GM23338 (cell line): ENCODE results near the gene TMEM52. TPM values are rescaled to one million over a fixed set of nuclear protein-coding genes. Genes with fewer than 3 reads are reported as not detected.

Source experiments
- ATAC-seq: fragments of 200-7000 bp; cut with Tn5 transposase; 3 replicates; pipeline ENCODE4 v1.9.1; 2020
- DNase-seq: peaks from one replicate; pipeline ENCODE4 v3.0.0-alpha.2; 2015; ENCODE audit warnings: low spot score
- H2AFZ ChIP-seq: fragments of 200-600 bp; sonication (generic); 2 replicates; pipeline ENCODE4 v1.8.0; 2016; ENCODE audit warnings: antibody characterized with exemption, mild to moderate bottlenecking, moderate library complexity
- H3F3A ChIP-seq: fragments of 200-600 bp; sonication (generic); replicated peaks from 2 replicates; pipeline ENCODE4 v1.8.0; 2017; ENCODE audit warnings: antibody characterized with exemption, mixed run types, low read depth
- H3K27ac ChIP-seq: fragments of 200-600 bp; sonication (generic); 2 replicates; pipeline ENCODE4 v1.6.1; 2016; ENCODE audit warnings: low read depth
- H3K27me3 ChIP-seq: fragments of 200-600 bp; sonication (generic); 2 replicates; pipeline ENCODE4 v1.8.0; 2016; ENCODE audit warnings: mild to moderate bottlenecking, mixed run types, moderate library complexity; ENCODE audit not compliant: insufficient read depth
- H3K36me3 ChIP-seq: fragments of 200-600 bp; sonication (generic); 2 replicates; pipeline ENCODE4 v1.8.0; 2016; ENCODE audit warnings: mild to moderate bottlenecking; ENCODE audit not compliant: insufficient read depth
- H3K4me1 ChIP-seq: fragments of 200-600 bp; sonication (generic); 2 replicates; pipeline ENCODE4 v1.8.0; 2016; ENCODE audit warnings: mild to moderate bottlenecking, moderate library complexity; ENCODE audit not compliant: insufficient read depth
- H3K4me2 ChIP-seq: fragments of 200-600 bp; sonication (generic); 2 replicates; pipeline ENCODE4 v1.7.1; 2017; ENCODE audit warnings: mixed run types
- H3K4me3 ChIP-seq: fragments of 200-600 bp; sonication (generic); 2 replicates; pipeline ENCODE4 v1.6.1; 2016; ENCODE audit warnings: mixed run types
- H3K79me2 ChIP-seq: fragments of 200-600 bp; sonication (generic); replicated peaks from 2 replicates; pipeline ENCODE4 v1.8.0; 2017; ENCODE audit warnings: mild to moderate bottlenecking; ENCODE audit not compliant: insufficient read depth
- H3K9me2 ChIP-seq: fragments of 200-600 bp; sonication (generic); 2 replicates; pipeline ENCODE4 v1.8.0; 2017; ENCODE audit not compliant: insufficient read depth
- H4K20me1 ChIP-seq: fragments of 200-600 bp; sonication (generic); replicated peaks from 2 replicates; pipeline ENCODE4 v1.8.0; 2017; ENCODE audit warnings: mild to moderate bottlenecking; ENCODE audit not compliant: insufficient read depth
- H3K27ac Mint-ChIP-seq: 2 replicates; pipeline ENCODE4 v1.8.0; 2020; ENCODE audit warnings: inconsistent platforms, mild to moderate bottlenecking, moderate library complexity, mixed read lengths
- H3K27me3 Mint-ChIP-seq: 3 replicates; pipeline ENCODE4 v1.8.0; 2022; ENCODE audit warnings: low read depth, mild to moderate bottlenecking, moderate library complexity, mixed read lengths, inconsistent platforms; ENCODE audit not compliant: insufficient read depth, poor library complexity
- H3K36me3 Mint-ChIP-seq: 3 replicates; pipeline ENCODE4 v1.8.0; 2021; ENCODE audit warnings: low read depth, mild to moderate bottlenecking, inconsistent platforms, moderate library complexity, mixed read lengths
- H3K4me1 Mint-ChIP-seq: 3 replicates; pipeline ENCODE4 v1.8.0; 2020; ENCODE audit warnings: mild to moderate bottlenecking, inconsistent platforms, mixed read lengths
- H3K4me3 Mint-ChIP-seq: 3 replicates; pipeline ENCODE4 v1.8.0; 2021; ENCODE audit warnings: moderate library complexity, mild to moderate bottlenecking, inconsistent platforms, mixed read lengths
- H3K9me3 Mint-ChIP-seq: 3 replicates; pipeline ENCODE4 v1.8.0; 2020; ENCODE audit warnings: moderate library complexity, mild to moderate bottlenecking, inconsistent platforms, mixed read lengths
- EZH2phosphoT487 ChIP-seq: fragments of 200-600 bp; sonication (generic); IDR thresholded peaks from one replicate; pipeline ENCODE4 v1.8.1; 2018; ENCODE audit warnings: antibody characterized with exemption; ENCODE audit not compliant: unreplicated experiment
- JUNB ChIP-seq: IDR thresholded peaks from one replicate; pipeline ENCODE4 v1.6.1; 2016; ENCODE audit warnings: antibody characterized with exemption; ENCODE audit not compliant: unreplicated experiment
- POLR2AphosphoS5 ChIP-seq: IDR thresholded peaks from 2 replicates; pipeline ENCODE4 v1.6.1; 2016; ENCODE audit warnings: antibody characterized with exemption, low read depth
- STAT1 ChIP-seq: IDR thresholded peaks from one replicate; pipeline ENCODE4 v1.6.1; 2016; ENCODE audit warnings: antibody characterized with exemption; ENCODE audit not compliant: unreplicated experiment
- ZNF331 ChIP-seq: fragments of 250-450 bp; sonication (Bioruptor Pico); IDR thresholded peaks from 2 replicates; pipeline ENCODE4 v1.5.0; 2020; ENCODE audit warnings: low read depth, mild to moderate bottlenecking, moderate library complexity
- polyA plus RNA-seq: library from polyadenylated mRNA; unstranded; fragments of >200 nt; fragmentation: Nextera tagmentation; extraction: Ambion mirVana; gene quantifications from 2 replicates; pipeline ENCODE4 v1.2.1, GENCODE V29; 2016
- total RNA-seq: library from RNA; depleted of rRNA; stranded (reverse); fragments of >200 nt; shearing (Covaris generic); gene quantifications from 2 replicates; pipeline ENCODE4 v1.2.3, GENCODE V29; 2014
- TF ChIP-seq, protein P1 (sequence below): IDR thresholded peaks from 2 replicates; pipeline ENCODE4 v1.6.1; 2016; ENCODE audit warnings: antibody characterized with exemption
- TF ChIP-seq, protein P2 (sequence below): fragments of 250-450 bp; sonication (Bioruptor Pico); IDR thresholded peaks from 2 replicates; pipeline ENCODE4 v1.5.0; 2020; ENCODE audit warnings: mild to moderate bottlenecking, moderate library complexity

The TMEM52 gene
- total and polyA plus RNA-seq, 2 experiments from 2014 or later, result 19.5 to 25.0 TPM

DNA sequence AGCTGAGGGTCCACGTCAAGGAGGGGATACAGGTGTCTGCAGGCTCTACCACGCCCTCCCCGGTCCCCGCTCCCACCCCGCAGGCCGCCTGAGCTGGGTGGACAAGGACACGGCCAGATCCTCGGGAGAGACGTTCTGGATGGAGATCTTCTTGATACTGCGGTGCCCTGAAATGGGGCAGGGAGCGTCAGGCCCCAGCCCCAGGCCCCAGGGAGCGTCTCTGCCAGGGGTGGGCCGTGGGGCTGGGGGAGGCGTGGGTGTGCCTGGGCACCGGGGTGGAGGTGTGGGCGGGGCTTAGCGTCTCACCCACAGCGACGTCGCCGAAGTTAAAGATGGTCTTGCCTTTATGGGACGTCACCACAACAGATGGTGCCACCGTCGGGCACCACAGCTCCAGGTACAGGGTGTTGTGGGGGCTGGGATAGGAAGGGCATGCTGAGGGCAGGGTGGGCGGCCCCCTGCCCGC lies 7.3 kb upstream of the TMEM52 start (continued):
- TF ChIP-seq ZNF331 (CRISPR knock-in tag) (no peak), EZH2phosphoT487 (no peak), STAT1 (no peak), POLR2AphosphoS5 (no peak)
- TF ChIP-seq, protein P1, sequence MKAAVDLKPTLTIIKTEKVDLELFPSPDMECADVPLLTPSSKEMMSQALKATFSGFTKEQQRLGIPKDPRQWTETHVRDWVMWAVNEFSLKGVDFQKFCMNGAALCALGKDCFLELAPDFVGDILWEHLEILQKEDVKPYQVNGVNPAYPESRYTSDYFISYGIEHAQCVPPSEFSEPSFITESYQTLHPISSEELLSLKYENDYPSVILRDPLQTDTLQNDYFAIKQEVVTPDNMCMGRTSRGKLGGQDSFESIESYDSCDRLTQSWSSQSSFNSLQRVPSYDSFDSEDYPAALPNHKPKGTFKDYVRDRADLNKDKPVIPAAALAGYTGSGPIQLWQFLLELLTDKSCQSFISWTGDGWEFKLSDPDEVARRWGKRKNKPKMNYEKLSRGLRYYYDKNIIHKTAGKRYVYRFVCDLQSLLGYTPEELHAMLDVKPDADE, result no peak

GRCh38 chr1:1925437-1926345 lies 6.6 kb upstream of the TMEM52 start:
- no peak overlapping the region for H2AFZ ChIP-seq
- H3K4me1 Mint-ChIP-seq, result no peaks in the 10 kb centered on the region; the same call in 2 of the 3 replicates
- peaks cover 7% of the 10 kb centered on the region for H3K27me3 Mint-ChIP-seq
- no peaks in the 10 kb centered on the region for H4K20me1 ChIP-seq
- no peaks in the 10 kb centered on the region for H3K36me3 ChIP-seq
- H3K79me2 ChIP-seq, result no peaks in the 10 kb centered on the region
- 0 out of 2 replicates have a peak, but pooled peaks cover 3% of the 10 kb centered on the region for H3F3A ChIP-seq
- no peak overlapping the region for H3K4me2 ChIP-seq
- H3K4me3 ChIP-seq, result no peak overlapping the region
- no peak overlapping the region for H3K4me3 Mint-ChIP-seq
- H3K4me1 ChIP-seq, result no peaks in the 10 kb centered on the region
- no peak for DNase-seq
- no peaks in the 10 kb centered on the region for H3K36me3 Mint-ChIP-seq
- no peaks in the 10 kb centered on the region for H3K27me3 ChIP-seq
- ATAC-seq, result no peak
- no peak for TF ChIP-seq JUNB
- TF ChIP-seq, protein P2, sequence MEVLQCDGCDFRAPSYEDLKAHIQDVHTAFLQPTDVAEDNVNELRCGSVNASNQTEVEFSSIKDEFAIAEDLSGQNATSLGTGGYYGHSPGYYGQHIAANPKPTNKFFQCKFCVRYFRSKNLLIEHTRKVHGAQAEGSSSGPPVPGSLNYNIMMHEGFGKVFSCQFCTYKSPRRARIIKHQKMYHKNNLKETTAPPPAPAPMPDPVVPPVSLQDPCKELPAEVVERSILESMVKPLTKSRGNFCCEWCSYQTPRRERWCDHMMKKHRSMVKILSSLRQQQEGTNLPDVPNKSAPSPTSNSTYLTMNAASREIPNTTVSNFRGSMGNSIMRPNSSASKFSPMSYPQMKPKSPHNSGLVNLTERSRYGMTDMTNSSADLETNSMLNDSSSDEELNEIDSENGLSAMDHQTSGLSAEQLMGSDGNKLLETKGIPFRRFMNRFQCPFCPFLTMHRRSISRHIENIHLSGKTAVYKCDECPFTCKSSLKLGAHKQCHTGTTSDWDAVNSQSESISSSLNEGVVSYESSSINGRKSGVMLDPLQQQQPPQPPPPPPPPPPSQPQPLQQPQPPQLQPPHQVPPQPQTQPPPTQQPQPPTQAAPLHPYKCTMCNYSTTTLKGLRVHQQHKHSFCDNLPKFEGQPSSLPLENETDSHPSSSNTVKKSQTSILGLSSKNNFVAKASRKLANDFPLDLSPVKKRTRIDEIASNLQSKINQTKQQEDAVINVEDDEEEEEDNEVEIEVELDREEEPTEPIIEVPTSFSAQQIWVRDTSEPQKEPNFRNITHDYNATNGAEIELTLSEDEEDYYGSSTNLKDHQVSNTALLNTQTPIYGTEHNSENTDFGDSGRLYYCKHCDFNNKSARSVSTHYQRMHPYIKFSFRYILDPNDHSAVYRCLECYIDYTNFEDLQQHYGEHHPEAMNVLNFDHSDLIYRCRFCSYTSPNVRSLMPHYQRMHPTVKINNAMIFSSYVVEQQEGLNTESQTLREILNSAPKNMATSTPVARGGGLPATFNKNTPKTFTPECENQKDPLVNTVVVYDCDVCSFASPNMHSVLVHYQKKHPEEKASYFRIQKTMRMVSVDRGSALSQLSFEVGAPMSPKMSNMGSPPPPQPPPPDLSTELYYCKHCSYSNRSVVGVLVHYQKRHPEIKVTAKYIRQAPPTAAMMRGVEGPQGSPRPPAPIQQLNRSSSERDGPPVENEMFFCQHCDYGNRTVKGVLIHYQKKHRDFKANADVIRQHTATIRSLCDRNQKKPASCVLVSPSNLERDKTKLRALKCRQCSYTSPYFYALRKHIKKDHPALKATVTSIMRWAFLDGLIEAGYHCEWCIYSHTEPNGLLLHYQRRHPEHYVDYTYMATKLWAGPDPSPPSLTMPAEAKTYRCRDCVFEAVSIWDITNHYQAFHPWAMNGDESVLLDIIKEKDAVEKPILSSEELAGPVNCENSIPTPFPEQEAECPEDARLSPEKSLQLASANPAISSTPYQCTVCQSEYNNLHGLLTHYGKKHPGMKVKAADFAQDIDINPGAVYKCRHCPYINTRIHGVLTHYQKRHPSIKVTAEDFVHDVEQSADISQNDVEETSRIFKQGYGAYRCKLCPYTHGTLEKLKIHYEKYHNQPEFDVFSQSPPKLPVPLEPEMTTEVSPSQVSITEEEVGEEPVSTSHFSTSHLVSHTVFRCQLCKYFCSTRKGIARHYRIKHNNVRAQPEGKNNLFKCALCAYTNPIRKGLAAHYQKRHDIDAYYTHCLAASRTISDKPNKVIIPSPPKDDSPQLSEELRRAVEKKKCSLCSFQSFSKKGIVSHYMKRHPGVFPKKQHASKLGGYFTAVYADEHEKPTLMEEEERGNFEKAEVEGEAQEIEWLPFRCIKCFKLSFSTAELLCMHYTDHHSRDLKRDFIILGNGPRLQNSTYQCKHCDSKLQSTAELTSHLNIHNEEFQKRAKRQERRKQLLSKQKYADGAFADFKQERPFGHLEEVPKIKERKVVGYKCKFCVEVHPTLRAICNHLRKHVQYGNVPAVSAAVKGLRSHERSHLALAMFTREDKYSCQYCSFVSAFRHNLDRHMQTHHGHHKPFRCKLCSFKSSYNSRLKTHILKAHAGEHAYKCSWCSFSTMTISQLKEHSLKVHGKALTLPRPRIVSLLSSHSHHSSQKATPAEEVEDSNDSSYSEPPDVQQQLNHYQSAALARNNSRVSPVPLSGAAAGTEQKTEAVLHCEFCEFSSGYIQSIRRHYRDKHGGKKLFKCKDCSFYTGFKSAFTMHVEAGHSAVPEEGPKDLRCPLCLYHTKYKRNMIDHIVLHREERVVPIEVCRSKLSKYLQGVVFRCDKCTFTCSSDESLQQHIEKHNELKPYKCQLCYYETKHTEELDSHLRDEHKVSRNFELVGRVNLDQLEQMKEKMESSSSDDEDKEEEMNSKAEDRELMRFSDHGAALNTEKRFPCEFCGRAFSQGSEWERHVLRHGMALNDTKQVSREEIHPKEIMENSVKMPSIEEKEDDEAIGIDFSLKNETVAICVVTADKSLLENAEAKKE, result no peak
- H3K9me2 ChIP-seq, result no peaks in the 10 kb centered on the region
- no peak overlapping the region for H3K27ac Mint-ChIP-seq
- H3K9me3 Mint-ChIP-seq, result peaks cover 12% of the 10 kb centered on the region
- H3K27ac ChIP-seq, result no peak overlapping the region
